GM18909 (cell line): ENCODE measurements around the gene TNP1.

Experiments
- ATAC-seq: cut with Tn5 transposase; IDR thresholded peaks from one replicate; pipeline ENCODE4 v1.9.1; 2021; ENCODE audit warnings: mild to moderate bottlenecking; ENCODE audit not compliant: unreplicated experiment, poor library complexity

TNP1 gene

DNA sequence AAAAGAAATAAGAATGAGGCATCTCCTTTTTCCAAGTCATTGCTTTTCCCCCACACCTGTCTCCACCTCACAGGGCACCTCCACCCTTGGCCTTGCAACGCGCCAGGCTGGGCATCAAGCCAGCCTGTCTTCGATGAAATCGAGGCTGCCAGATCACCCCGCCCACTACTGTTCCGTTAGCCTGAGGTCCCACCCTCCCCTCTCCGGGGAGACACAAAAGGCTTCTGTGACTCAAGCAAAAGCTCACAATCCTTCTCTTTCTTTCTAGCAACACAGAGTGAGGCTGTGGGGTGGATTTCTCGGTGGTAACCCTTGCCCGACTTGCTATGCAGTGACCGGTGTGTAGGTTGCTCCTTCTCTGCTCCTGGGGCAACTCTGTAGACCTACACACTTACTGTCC is 9.9 kb downstream of the TNP1 start:
- no peak for ATAC-seq

DNA sequence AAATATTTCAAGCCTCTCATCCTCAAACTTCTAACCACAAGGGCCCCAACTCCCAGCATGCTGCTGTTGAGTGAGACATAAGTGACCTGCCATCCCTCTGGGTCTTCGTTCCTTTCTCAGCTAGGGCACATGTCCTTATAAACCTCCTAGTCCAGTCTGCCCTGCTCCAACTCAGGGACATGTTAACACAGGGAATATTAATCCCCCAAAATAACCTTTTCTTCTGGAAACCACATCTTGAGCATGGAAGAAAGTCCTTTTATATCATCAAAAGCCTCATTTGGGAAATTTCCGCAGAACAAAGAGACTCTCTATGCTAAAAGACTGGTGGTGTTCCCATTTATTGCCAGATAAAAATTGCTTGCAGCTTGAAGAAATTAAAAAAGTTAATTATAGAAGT is 14.4 kb downstream of the TNP1 start:
- ATAC-seq, result no peak

DNA sequence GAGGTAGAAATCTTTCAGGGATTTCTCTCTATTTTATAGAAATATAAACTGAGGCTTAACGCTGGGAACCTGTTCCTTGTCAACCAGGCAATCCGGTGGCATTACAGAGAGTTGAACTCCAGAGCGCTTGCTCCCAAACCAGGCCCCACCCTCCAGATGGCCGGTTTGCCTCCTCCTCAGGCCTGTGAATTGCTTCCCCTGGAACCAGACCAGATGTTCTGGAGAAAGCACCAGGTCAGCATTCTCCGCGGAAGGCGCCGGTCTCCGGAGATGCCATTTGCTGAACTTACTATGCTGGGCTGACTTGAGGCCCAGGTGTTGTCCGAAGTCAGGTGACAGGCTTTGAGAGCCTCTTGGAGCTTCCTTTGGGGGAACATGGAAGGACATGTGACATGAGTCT is 17.2 kb downstream of the TNP1 start:
- ATAC-seq, result no peak

DNA sequence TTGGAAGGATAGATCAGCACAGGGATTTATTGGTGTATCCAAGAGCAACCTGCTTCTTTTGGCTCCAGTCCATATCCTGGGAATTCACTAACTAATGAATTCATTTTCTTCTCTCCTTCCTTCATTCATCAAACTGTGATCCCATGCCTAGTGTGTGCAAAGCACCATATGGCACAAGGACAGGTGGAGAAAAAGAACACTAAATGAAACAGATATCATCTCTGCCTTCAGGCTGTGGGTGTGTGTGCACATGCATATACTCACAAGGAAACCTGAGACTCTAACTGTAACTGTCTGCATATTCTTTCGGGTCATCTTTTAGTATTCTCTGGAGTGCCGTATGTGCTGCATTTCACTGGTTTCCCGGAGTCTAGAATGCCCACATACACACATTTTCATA is 20.2 kb downstream of the TNP1 start:
- no peak for ATAC-seq

DNA sequence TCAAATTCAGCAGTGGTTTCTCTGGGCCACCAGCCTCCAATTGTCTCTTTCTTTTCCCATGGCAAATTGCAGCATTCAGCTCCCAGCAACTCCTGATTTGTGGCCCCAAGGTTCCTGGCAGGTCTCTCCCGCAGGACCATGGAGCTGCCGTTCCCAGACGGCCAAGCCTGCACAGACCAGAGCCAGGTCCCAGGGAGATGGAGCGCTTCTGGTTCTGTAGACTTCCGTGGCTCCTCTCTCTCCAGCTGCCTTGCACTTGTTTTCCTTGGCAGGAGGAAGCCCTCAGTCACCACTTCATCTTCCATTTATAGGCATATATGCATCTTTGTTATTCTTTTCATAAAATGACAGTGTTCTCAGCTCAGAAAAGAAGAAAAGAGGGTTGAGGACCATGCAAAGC is 21.7 kb downstream of the TNP1 start:
- ATAC-seq, result no peak

DNA sequence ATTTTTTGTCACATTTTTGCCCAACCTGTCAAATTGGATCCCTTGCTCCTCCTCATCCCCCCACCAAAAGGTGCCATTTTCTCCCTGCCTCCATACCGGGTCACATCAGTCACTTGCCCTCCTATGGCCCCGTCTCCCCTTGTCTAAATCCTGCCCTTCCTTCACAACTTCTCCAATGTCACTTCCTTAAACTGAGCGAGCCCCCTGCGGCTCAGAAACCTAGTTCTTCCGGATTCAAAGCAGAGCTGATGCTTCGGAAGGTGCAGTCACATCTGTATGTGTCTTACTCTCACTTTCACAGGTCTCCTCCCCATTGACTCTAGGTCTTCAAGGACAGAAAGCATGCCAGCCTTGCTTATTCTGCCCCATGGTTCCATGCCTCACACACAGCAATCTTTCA is 22.1 kb downstream of the TNP1 start:
- ATAC-seq, result no peak

DNA sequence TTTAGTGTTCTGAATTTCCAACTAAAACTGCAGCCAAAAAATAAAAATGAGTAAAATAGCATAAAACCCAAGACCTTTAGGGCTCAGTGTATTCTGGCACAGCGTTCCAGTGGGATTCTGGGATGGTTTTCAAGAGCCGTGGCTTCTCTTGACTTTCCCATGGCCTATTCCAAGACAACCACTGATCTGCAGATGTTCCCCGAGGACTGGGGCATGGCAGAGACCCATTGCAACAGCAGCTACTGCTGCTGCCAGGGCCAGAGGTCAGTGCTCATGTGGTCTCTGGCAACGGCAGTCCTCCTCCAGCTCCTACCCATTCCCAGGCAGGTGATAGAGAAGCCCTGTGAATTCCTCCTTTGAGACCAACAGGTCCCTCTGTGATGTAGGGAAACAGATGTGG is 26.8 kb downstream of the TNP1 start:
- no peak for ATAC-seq

DNA sequence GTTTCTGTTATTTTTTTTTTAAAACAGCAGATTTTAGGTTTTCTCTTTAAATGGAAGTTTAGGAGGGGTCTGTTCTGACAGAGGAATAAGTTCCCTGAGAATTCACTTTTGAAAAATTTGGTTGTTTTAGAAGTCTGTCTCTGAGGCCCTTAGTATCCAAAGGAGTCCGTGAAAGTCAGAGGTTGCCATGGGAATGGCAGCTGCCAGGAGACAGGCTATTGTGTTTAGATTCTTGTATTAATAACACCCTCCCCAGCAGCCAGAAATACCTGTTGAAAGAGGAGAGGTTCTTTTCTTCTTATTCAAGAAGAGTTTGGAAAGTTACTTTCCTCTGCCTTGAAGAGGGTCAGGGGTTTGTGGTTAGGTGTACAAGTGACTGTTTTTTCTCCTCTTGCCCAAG is 29.5 kb downstream of the TNP1 start:
- ATAC-seq, result no peak

DNA sequence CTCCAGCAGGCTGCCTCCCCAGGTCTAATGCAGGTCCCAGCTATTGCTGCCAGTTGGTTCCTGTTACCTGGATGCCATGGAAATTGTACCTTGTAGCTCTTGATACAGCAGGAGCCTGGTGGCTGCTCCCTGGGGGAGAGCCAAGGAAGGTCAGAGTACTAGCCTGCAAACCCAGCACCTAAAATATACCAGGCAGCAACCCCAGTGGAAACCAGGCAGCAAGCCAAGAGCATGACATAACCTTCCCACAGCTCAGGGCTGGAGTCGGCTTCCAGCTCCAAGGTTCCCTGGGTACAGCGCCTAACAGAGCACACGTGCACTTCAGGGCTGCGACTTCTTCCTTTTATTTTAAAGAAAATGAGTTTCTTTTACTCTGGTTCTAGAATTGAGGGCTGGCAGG is 30.3 kb downstream of the TNP1 start:
- no peak for ATAC-seq

DNA sequence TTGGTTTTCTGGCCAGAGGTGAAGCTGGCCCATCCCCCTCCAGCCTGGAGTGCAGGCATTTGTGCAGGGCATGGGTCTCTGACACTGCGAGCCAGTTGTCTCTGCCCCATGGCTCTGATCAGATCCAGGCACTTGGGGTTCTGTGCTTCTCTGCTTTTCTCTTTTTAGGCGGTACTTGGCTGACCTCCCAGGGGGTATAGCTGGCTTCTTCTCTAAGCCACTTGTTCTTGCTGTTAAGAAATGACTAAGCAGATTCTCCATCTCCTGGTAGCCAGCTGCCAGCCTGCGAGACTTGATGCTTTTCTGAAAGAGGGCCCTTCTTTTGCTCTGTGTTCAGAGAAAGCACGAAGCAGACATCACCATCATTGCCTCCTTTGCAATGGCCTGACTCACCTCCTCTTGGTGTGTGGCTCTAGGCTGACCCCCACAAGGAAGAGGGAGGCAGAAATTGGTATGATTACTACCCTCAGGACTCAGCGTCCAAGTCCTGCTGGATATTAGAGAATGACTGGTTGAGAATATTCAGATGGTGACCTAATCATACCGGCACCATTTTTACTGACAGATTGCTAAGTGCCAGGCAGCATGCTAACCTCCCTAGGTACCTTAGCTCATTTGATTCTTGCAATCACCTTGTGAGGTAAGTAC is 32.7 kb downstream of the TNP1 start:
- no peak for ATAC-seq

DNA sequence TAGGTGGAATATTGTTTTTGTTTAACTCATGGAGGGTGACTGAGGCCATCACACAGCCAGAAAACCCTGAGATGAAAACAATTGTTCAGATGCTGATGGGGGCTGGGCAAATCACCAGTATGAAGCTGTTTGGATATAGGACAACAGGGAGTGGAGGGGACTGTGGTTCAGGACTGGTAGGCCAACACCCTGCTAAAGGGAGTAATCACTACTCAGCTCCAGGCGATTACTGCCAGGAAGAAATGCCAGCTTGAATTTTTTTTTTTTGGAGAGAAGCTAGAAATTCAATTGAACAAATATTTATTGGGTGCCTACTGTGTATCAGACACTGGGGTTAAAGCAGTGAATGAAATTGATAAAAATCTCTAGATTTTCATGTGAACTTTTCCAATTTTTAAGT is 37.4 kb downstream of the TNP1 start:
- ATAC-seq, result no peak

DNA sequence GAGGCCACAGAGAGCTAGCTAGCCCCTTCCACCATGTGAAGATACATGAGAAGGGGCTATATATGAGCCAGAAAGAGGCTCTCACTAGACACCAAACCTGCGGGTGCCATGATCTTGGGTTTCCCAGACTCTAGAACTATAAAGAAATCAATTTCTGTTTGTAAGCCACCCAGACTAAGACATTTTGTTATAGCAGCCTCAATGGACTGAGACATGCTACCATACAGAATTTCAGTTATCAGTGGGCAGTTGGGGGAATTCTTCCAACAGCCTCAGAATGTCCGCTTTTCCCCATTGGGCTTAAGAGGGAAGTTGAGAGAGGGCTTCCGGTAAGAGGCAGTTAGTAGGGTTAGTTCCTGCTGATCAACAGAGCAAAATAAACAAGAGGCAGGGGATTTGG is 39.2 kb downstream of the TNP1 start:
- ATAC-seq, result no peak

DNA sequence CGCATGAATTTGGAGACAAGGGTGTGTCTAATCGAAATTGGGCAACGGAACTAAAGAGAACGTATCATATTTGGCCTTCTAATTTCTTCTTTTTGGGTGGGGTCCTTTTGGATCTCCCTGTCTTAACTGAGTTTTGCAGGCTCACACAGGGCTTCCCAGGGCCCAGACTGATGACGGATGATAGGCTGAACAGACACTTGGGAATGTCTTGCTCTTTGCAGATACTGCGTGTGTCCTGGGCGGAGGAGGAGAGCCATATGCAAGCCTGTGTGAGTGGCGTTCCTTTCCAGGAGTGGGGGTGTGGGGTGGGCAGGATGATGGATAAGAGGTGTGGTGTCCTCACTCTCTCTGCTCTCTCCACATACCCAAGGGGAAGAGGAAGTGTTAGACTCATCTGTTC is 40.1 kb downstream of the TNP1 start:
- no peak for ATAC-seq

DNA sequence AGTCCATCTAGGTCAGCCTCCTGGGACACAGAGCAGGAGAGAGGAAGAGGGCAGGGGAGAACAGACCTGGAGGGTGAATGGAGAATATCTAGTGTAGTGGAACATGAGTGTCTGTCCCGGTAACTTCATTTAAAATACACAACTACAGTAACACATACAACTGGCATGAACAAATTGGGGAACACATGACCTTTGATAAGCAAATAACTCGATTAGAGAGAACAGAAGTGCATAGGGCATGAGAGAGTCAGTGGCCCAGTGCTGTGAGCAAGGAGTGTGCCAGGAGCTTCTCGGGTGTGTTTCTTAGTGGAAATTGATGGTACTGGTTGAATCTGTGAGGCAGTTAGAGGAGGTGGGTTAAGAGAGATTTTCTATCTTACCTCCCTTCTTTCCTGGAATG is 40.8 kb downstream of the TNP1 start:
- no peak for ATAC-seq

DNA sequence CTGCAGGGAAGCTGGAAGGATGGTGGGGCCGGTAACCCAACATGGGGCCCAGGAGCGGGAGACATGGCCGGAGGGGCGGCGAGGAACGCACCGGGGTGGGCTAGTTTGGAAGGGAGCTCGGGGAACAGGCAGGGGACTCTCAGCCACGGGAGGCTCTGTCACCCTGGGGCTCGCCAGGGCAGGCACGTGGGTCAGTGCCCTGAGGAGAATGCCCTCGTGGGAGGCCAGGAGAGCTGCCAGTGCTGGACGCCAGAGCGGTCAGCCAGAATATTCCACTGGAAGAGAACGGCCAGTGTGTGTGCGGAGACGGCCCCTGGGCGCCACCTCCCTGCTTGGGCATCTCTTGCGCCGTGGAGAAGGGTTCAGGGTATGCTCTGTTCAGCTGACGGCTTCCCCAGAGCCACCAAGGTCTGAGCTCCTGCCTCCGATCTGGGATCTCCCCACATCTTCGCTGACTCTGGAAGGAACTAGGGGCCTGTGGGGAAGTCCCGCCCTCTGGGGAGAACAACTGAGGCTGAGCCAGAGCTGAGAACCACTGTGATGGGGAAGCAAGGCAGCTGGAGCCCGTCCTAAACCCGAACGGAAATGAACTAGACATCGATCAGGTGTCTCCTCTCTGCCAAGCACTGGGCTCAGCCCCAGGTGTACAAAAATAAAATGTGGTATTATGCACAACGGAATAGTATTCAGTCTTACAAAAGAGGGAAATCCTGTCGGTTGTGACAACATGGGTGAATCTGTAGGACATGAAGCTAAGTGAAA is 49.3 kb downstream of the TNP1 start:
- no peak for ATAC-seq
